A673 (cell line): ENCODE results near the gene BOLA2B. TPM values are rescaled to one million over a fixed set of nuclear protein-coding genes. Genes with fewer than 3 reads are reported as not detected.

Experiments used
- BruUV-seq: library from RNA; stranded (reverse); fragments of 400-500 nt; replicated peaks from 2 replicates; lab custom pipeline; 2021; lab: Mats Ljungman, UMichigan
- CTCF ChIA-PET: fragments of 300-600 bp; sonication (Branson Sonifier 250); formaldehyde crosslinking; loops from one replicate; lab custom pipeline; 2022; ENCODE audit warnings: antibody characterized with exemption; lab: Charles Lee
- POLR2A ChIA-PET: fragments of 300-600 bp; sonication (Branson Sonifier 250); formaldehyde crosslinking; loops from one replicate; lab custom pipeline; 2022; ENCODE audit warnings: antibody characterized with exemption; ENCODE audit not compliant: low non-redundant PET; lab: Charles Lee
- DNase-seq: peaks from one replicate; pipeline ENCODE4 v3.0.0-alpha.2; 2015; ENCODE audit warnings: low spot score
- H3K27ac ChIP-seq: fragments of 200-600 bp; sonication (generic); 2 replicates; pipeline ENCODE4 v1.5.1; 2016; ENCODE audit warnings: mixed run types, low read depth, mild to moderate bottlenecking, mixed read lengths, antibody characterized with exemption, low read length; ENCODE audit not compliant: poor library complexity, severe bottlenecking
- H3K27me3 ChIP-seq: fragments of 200-600 bp; sonication (generic); replicated peaks from 2 replicates; pipeline ENCODE4 v1.6.1; 2017; ENCODE audit warnings: mixed run types, low read depth, mild to moderate bottlenecking, mixed read lengths, antibody characterized with exemption, low read length; ENCODE audit not compliant: insufficient read depth, poor library complexity
- H3K36me3 ChIP-seq: fragments of 200-600 bp; sonication (generic); 2 replicates; pipeline ENCODE4 v1.6.1; 2016; ENCODE audit warnings: mixed run types, mild to moderate bottlenecking, mixed read lengths, antibody characterized with exemption, low read length; ENCODE audit not compliant: insufficient read depth, poor library complexity, severe bottlenecking
- H3K4me1 ChIP-seq: fragments of 200-600 bp; sonication (generic); 2 replicates; pipeline ENCODE4 v1.6.1; 2017; ENCODE audit warnings: mixed run types, mild to moderate bottlenecking, mixed read lengths, antibody characterized with exemption, low read length; ENCODE audit not compliant: insufficient read depth, poor library complexity, severe bottlenecking
- H3K4me3 ChIP-seq: fragments of 200-600 bp; sonication (generic); 2 replicates; pipeline ENCODE4 v1.5.1; 2016; ENCODE audit warnings: low read depth, mixed run types, mild to moderate bottlenecking, mixed read lengths, low read length; ENCODE audit not compliant: poor library complexity, severe bottlenecking
- H3K9me3 ChIP-seq: fragments of 200-600 bp; sonication (generic); 2 replicates; pipeline ENCODE4 v1.6.1; 2016; ENCODE audit warnings: mixed run types, low read depth, mild to moderate bottlenecking, mixed read lengths, antibody characterized with exemption, low read length; ENCODE audit not compliant: poor library complexity, severe bottlenecking
- EZH2 ChIP-seq: fragments of 200-600 bp; sonication (generic); IDR thresholded peaks from 2 replicates; pipeline ENCODE4 v1.6.1; 2017; ENCODE audit warnings: borderline replicate concordance, low read depth, mild to moderate bottlenecking, mixed read lengths, antibody characterized with exemption, low read length; ENCODE audit not compliant: poor library complexity, severe bottlenecking
- intact Hi-C: fragments of 100-400 bp; cut with micrococcal nuclease; formaldehyde crosslinking; loops from one replicate; pipeline ENCODE4 v1.10.0; 2022; ENCODE audit not compliant: unreplicated experiment
- total RNA-seq: library from RNA; stranded (reverse); gene quantifications from 2 replicates; pipeline ENCODE4 v1.2.3, GENCODE V29; 2021
- TF ChIP-seq, protein P1 (sequence below): fragments of 300-800, 200-600 bp; sonication (generic); conservative IDR thresholded peaks from 2 replicates; pipeline ENCODE4 v1.5.1; 2017; ENCODE audit warnings: low read depth, mild to moderate bottlenecking, antibody characterized with exemption, low read length, moderate library complexity, mixed read lengths

Gene BOLA2B
- total RNA-seq, 1 experiment from 2014 or later = 225 TPM

DNA sequence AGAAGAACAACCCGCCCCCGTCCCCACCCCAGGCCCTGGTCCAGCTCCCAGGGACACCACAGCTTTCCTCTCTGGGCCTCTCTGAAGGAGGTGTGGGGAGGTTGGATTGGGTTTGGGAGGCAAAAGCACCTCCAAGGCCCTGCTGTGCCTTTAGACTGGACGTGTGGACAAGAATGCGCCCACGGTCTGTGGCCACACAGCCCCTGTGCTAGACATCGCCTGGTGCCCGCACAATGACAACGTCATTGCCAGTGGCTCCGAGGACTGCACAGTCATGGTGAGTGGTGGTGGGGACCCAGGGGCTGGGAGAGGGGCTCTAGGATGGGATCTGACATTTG, 7.1 kb downstream of the BOLA2B start:
- POLR2A ChIA-PET = no interaction called here
- Histone ChIP-seq H3K27me3 (no peaks in the 10 kb centered on the region), H3K4me1 (no peaks in the 10 kb centered on the region), H3K9me3 (no peaks in the 10 kb centered on the region), H3K27ac (no peak overlapping the region), H3K4me3 (no peak overlapping the region), H3K36me3 (no peaks in the 10 kb centered on the region)
- CTCF ChIA-PET = interaction anchor here (1.0 kb wide), 1 partner anchor 49 kb away, joined by 9 read pairs; no protein-coding TSS in a partner anchor
- no peak for TF ChIP-seq EZH2
- TF ChIP-seq, protein P1, sequence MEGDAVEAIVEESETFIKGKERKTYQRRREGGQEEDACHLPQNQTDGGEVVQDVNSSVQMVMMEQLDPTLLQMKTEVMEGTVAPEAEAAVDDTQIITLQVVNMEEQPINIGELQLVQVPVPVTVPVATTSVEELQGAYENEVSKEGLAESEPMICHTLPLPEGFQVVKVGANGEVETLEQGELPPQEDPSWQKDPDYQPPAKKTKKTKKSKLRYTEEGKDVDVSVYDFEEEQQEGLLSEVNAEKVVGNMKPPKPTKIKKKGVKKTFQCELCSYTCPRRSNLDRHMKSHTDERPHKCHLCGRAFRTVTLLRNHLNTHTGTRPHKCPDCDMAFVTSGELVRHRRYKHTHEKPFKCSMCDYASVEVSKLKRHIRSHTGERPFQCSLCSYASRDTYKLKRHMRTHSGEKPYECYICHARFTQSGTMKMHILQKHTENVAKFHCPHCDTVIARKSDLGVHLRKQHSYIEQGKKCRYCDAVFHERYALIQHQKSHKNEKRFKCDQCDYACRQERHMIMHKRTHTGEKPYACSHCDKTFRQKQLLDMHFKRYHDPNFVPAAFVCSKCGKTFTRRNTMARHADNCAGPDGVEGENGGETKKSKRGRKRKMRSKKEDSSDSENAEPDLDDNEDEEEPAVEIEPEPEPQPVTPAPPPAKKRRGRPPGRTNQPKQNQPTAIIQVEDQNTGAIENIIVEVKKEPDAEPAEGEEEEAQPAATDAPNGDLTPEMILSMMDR = no peak
- DNase-seq = no peak
- intact Hi-C loops = no loop called here
- no TSS peak for BruUV-seq

DNA sequence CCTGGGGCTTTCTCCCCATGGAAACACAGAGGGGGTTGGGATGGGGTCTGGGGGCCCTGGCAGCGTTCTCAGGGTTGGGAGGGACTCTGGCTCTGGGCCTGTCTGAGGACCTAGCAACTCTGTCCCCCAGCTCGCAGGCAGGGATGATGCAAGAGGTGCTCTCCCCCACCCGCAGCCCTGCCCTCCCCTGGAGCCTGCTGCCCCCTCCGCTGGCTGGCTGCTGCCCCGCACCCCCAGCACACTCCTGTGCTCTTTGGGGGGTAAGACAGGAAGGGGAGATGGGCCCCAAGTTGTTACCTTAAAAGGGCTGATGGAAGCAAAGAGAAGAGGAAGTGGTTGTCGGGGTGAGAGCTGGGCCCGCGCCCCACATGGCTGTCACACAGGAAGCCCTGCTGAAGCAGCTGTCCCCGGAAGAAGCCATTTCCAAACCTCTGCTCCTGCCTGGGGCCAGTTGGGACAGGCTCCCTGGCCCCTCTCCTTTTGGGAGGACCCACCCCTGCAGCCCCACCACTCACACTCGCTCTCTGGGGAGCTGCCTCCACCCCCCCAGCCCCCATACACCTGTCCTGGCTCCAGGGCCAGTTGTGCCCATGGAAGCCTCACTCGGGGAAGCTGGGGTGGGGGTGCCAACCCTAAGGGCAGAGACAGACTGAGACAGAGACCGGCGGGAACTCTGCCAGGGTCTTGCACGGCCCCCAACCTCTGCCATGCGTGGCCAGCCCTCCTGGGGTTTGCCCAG, 7.6 kb downstream of the BOLA2B start:
- H3K4me1 ChIP-seq = no peaks in the 10 kb centered on the region
- no TSS peak for BruUV-seq
- POLR2A ChIA-PET = no interaction called here
- intact Hi-C loops = no loop called here
- CTCF ChIA-PET = interaction anchor here (1.0 kb wide), 1 partner anchor 48 kb away, joined by 9 read pairs; no protein-coding TSS in a partner anchor
- no peak overlapping the region for H3K27ac ChIP-seq
- no peaks in the 10 kb centered on the region for H3K36me3 ChIP-seq
- H3K27me3 ChIP-seq = no peaks in the 10 kb centered on the region
- no peak overlapping the region for H3K4me3 ChIP-seq
- TF ChIP-seq, protein P1 = no peak
- no peaks in the 10 kb centered on the region for H3K9me3 ChIP-seq
- no peak for DNase-seq

DNA sequence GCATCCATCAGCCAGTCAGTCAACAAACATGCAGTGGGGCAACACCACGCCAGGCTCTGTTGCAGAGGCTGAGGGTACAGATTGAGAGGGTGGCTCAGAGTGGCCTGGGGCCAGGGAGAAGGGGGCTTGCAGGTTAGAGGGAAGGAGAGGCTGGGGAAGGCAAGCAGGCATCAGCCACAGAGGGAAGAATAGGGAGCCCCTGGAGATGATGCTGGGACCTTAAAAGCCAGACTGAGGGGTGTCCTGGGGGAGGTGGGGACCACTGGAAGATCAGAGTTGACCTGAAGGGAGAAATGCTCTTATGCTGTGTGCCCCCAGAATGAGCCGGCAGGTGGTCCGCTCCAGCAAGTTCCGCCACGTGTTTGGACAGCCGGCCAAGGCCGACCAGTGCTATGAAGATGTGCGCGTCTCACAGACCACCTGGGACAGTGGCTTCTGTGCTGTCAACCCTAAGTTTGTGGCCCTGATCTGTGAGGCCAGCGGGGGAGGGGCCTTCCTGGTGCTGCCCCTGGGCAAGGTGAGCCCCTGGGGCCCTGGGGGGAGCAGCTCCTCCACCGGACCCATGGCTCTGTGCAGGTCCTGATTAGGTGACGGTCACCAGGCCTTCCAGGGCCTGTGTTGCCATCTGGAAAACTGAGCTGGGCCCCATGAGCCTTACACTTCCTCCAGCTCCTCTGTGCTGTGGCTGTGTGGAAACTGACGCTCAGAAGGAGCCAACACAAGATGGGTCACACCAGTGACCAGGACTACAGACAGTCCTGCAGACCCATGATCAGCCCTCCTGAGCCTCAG, 8.4 kb downstream of the BOLA2B start:
- H3K27me3 ChIP-seq = no peaks in the 10 kb centered on the region
- ChIA-PET CTCF (no interaction called here), POLR2A (no interaction called here)
- no peak overlapping the region for H3K4me3 ChIP-seq
- no peaks in the 10 kb centered on the region for H3K4me1 ChIP-seq
- TF ChIP-seq EZH2 = no peak
- DNase-seq = no peak
- no peak overlapping the region for H3K27ac ChIP-seq
- H3K9me3 ChIP-seq = no peaks in the 10 kb centered on the region
- BruUV-seq = no TSS peak
- intact Hi-C loops = no loop called here
- no peaks in the 10 kb centered on the region for H3K36me3 ChIP-seq
